ENCODE results near the gene DDX20.

GRCh38 chr1:111804776-111805175 lies 49.1 kb downstream of the DDX20 start:
- TF ChIP-seq EZH2phosphoT487 (conservative IDR thresholded peaks at IDR 0.05; ENCODE audit: low read length), result no peak
- TF ChIP-seq CTCF (IDR thresholded peaks at IDR 0.05; ENCODE audit: insufficient read depth, low read length, poor library complexity, severe bottlenecking), result no peak

All from SU-DHL-6 (cell line).